ENCODE results near the gene MEAK7. TPM values are rescaled to one million over a fixed set of nuclear protein-coding genes. Genes with fewer than 3 reads are reported as not detected.

MEAK7 gene
- total RNA-seq, 6 experiments from 2014 or later: 45.6 to 57.3 (median 50.8) TPM

GRCh38 chr16:84548971-84549844, 44.7 kb upstream of the MEAK7 start:
- DNase-seq: no peak
- H3K27ac Mint-ChIP-seq: no peak overlapping the region

GRCh38 chr16:84548508-84548907, 44.0 kb upstream of the MEAK7 start:
- Mint-ChIP-seq H3K27me3 (ENCODE audit: insufficient read depth) (peaks cover 3% of the 10 kb centered on the region), H3K4me1 (ENCODE audit: low read depth) (peaks cover 17% of the 10 kb centered on the region), H3K9me3 (no peaks in the 10 kb centered on the region), H3K4me3 (no peak overlapping the region), H3K27ac (no peak overlapping the region), H3K36me3 (ENCODE audit: low read depth) (no peaks in the 10 kb centered on the region)
- DNase-seq: no peak
- TF ChIP-seq CTCF (IDR thresholded peaks at IDR 0.05): no peak

More at GRCh38 chr16:84548971-84549844, 44.7 kb upstream of the MEAK7 start:
- Mint-ChIP-seq H3K4me1 (ENCODE audit: low read depth) (peaks cover 10% of the 10 kb centered on the region), H3K4me3 (no peak overlapping the region), H3K36me3 (ENCODE audit: low read depth) (no peaks in the 10 kb centered on the region), H3K27me3 (ENCODE audit: insufficient read depth) (peaks cover 3% of the 10 kb centered on the region), H3K9me3 (no peaks in the 10 kb centered on the region)
- TF ChIP-seq CTCF (IDR thresholded peaks at IDR 0.05): no peak

- Mint-ChIP-seq H3K4me1 (ENCODE audit: low read depth) (peaks cover 18% of the 10 kb centered on the region), H3K27me3 (ENCODE audit: insufficient read depth) (peaks cover 2% of the 10 kb centered on the region), H3K9me3 (no peaks in the 10 kb centered on the region), H3K36me3 (ENCODE audit: low read depth) (no peaks in the 10 kb centered on the region), H3K4me3 (no peak overlapping the region), H3K27ac (no peak overlapping the region)
- TF ChIP-seq CTCF (IDR thresholded peaks at IDR 0.05): no peak
- no peak for DNase-seq
Observed at GRCh38 chr16:84547546-84548061, 43.1 kb upstream of the MEAK7 start.

- no peak for TF ChIP-seq CTCF (IDR thresholded peaks at IDR 0.05)
- no peak for DNase-seq
- Mint-ChIP-seq H3K27me3 (ENCODE audit: insufficient read depth) (peaks cover 2% of the 10 kb centered on the region), H3K36me3 (ENCODE audit: low read depth) (no peaks in the 10 kb centered on the region), H3K4me1 (ENCODE audit: low read depth) (peaks cover 25% of the 10 kb centered on the region), H3K4me3 (no peak overlapping the region), H3K9me3 (no peaks in the 10 kb centered on the region), H3K27ac (no peak overlapping the region)
Observed at GRCh38 chr16:84546669-84547545, 42.4 kb upstream of the MEAK7 start.

- no peak for DNase-seq
- H3K4me1 Mint-ChIP-seq (ENCODE audit: low read depth): peaks cover 28% of the 10 kb centered on the region
Observed at GRCh38 chr16:84545114-84545737, 40.8 kb upstream of the MEAK7 start.

More at GRCh38 chr16:84545114-84545737, 40.8 kb upstream of the MEAK7 start:
- Mint-ChIP-seq H3K9me3 (no peaks in the 10 kb centered on the region), H3K27me3 (ENCODE audit: insufficient read depth) (peaks cover 2% of the 10 kb centered on the region; the same call in 1 of the 2 replicates), H3K36me3 (ENCODE audit: low read depth) (no peaks in the 10 kb centered on the region), H3K4me3 (no peak overlapping the region), H3K27ac (no peak overlapping the region)
- no peak for TF ChIP-seq CTCF (IDR thresholded peaks at IDR 0.05)
